Measurements from ENCODE around the gene GIGYF2.

GRCh38 chr2:232781765-232782164, 84.6 kb downstream of the GIGYF2 start:
- no peak for TF ChIP-seq CTCF (IDR thresholded peaks at IDR 0.05)
- TF ChIP-seq POLR2A (IDR thresholded peaks at IDR 0.05; ENCODE audit: low read depth) = no peak

All from esophagus muscularis mucosa (tissue), 3 donors.